ENCODE measurements around the gene UBE2E3. TPM values are rescaled to one million over a fixed set of nuclear protein-coding genes. Genes with fewer than 3 reads are reported as not detected.

UBE2E3 gene
- total RNA-seq, 4 donors from 2014 or later: 84.0 to 120 (median 86.4) TPM

GRCh38 chr2:180952082-180952481 is 28.3 kb upstream of the UBE2E3 start:
- intact Hi-C loops (cut with DNase I; ENCODE audit: low total_unique reads): no loop called here
- in situ Hi-C loops (cut with MboI; ENCODE audit: low sequenced_read_pairs in 4 of 4): no loop called here
- no peak for ATAC-seq
- no peak for DNase-seq
- no peak overlapping the region for H3K27ac ChIP-seq
- no peaks in the 10 kb centered on the region for H3K36me3 ChIP-seq
- no peaks in the 10 kb centered on the region for H3K4me1 ChIP-seq
- H3K27me3 ChIP-seq: no peaks in the 10 kb centered on the region
- H3K4me3 ChIP-seq: no peak overlapping the region
- no peak for TF ChIP-seq POLR2A (IDR thresholded peaks at IDR 0.05)
- TF ChIP-seq, protein P1, sequence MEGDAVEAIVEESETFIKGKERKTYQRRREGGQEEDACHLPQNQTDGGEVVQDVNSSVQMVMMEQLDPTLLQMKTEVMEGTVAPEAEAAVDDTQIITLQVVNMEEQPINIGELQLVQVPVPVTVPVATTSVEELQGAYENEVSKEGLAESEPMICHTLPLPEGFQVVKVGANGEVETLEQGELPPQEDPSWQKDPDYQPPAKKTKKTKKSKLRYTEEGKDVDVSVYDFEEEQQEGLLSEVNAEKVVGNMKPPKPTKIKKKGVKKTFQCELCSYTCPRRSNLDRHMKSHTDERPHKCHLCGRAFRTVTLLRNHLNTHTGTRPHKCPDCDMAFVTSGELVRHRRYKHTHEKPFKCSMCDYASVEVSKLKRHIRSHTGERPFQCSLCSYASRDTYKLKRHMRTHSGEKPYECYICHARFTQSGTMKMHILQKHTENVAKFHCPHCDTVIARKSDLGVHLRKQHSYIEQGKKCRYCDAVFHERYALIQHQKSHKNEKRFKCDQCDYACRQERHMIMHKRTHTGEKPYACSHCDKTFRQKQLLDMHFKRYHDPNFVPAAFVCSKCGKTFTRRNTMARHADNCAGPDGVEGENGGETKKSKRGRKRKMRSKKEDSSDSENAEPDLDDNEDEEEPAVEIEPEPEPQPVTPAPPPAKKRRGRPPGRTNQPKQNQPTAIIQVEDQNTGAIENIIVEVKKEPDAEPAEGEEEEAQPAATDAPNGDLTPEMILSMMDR (IDR thresholded peaks at IDR 0.05 in 4 of 5, conservative IDR thresholded peaks at IDR 0.05 in 1 of 5): no peak
- H3K9me3 ChIP-seq: no peaks in the 10 kb centered on the region

- in situ Hi-C loops (cut with MboI; ENCODE audit: low sequenced_read_pairs in 4 of 4): no loop called here
- no peaks in the 10 kb centered on the region for H3K27me3 ChIP-seq
- H3K4me1 ChIP-seq: no peaks in the 10 kb centered on the region
- no peak overlapping the region for H3K27ac ChIP-seq
- TF ChIP-seq, protein P1 (IDR thresholded peaks at IDR 0.05 in 4 of 5, conservative IDR thresholded peaks at IDR 0.05 in 1 of 5): no peak
- TF ChIP-seq POLR2A (IDR thresholded peaks at IDR 0.05): no peak
- intact Hi-C loops (cut with DNase I; ENCODE audit: low total_unique reads): no loop called here
- ATAC-seq (no peak), DNase-seq (no peak)
- H3K36me3 ChIP-seq: no peaks in the 10 kb centered on the region
- H3K4me3 ChIP-seq: no peak overlapping the region
- H3K9me3 ChIP-seq: no peaks in the 10 kb centered on the region
These were observed 27.6 kb upstream of the UBE2E3 start for GRCh38 chr2:180952731-180953336.

DNA sequence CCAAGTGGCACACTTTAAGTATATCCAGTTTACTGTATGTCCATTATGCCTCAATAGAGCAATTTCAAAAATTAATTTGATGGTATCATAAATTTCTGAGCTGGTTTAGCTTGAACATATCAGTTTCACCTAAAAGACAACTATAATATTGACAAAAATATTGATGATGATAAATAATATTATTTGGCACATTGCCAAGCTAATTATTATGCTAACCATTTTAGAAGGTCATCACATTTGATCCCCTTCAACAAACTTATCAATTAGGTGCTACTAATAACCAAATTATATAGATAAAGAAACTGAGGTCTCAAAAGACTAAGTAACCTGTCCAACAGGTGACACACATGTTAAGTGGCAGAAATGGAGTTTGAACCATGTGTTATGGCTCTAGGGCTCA is 26.9 kb upstream of the UBE2E3 start:
- Histone ChIP-seq H3K4me3 (no peak overlapping the region), H3K4me1 (no peaks in the 10 kb centered on the region), H3K27me3 (no peaks in the 10 kb centered on the region), H3K9me3 (no peaks in the 10 kb centered on the region), H3K27ac (no peak overlapping the region), H3K36me3 (no peaks in the 10 kb centered on the region)
- in situ Hi-C loops (cut with MboI; ENCODE audit: low sequenced_read_pairs in 4 of 4) (no loop called here), intact Hi-C loops (cut with DNase I; ENCODE audit: low total_unique reads) (no loop called here)
- DNase-seq (no peak), ATAC-seq (no peak)
- TF ChIP-seq POLR2A (IDR thresholded peaks at IDR 0.05): no peak
- TF ChIP-seq, protein P1 (IDR thresholded peaks at IDR 0.05 in 4 of 5, conservative IDR thresholded peaks at IDR 0.05 in 1 of 5): no peak

DNA sequence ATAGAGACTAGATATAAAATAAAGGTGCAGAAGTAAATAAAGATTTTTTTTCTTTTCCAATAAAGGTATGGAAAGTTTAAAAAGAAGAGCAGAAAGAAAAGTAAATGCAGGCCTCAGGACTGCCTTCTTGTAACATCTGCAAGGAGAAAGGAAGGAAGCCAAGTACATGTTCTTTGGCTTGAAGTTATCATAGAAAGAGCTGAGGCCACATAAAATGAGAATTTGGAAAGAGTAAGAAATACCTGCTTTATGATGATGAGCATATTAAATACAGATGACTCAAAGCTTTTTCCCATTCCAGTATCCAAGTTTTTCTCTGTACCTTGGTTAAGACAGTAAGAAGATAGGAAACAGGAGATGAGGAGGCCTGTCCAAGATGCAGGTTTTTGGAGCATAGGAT is 25.3 kb upstream of the UBE2E3 start:
- H3K9me3 ChIP-seq: no peaks in the 10 kb centered on the region
- no peaks in the 10 kb centered on the region for H3K27me3 ChIP-seq
- intact Hi-C loops (cut with DNase I; ENCODE audit: low total_unique reads): no loop called here
- ATAC-seq (no peak), DNase-seq (no peak)
- H3K4me3 ChIP-seq: no peak overlapping the region
- H3K27ac ChIP-seq: no peak overlapping the region
- no peaks in the 10 kb centered on the region for H3K4me1 ChIP-seq
- TF ChIP-seq, protein P1 (IDR thresholded peaks at IDR 0.05 in 4 of 5, conservative IDR thresholded peaks at IDR 0.05 in 1 of 5): no peak
- no peaks in the 10 kb centered on the region for H3K36me3 ChIP-seq
- in situ Hi-C loops (cut with MboI; ENCODE audit: low sequenced_read_pairs in 4 of 4): no loop called here

DNA sequence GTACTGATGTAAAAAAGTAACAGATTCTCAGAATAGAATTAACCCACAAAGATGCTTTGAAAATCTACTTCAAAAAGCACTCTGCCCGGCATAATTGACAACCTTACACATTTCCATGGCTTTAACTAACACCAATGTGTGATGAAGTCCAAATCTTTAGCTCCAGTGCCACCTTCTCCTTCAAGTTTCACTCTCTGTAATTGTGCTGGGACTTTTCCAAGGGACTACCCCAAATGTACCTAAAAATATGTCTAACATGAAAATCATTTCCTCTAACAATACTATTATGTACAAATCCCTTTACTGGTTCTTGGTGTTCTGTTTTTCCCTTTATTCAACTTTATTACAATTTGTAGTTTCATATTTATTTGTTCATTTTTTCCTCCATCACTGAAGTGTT is 20.6 kb upstream of the UBE2E3 start:
- no peak for DNase-seq
- no peaks in the 10 kb centered on the region for H3K4me1 ChIP-seq
- H3K4me3 ChIP-seq: no peak overlapping the region
- H3K36me3 ChIP-seq: no peaks in the 10 kb centered on the region
- in situ Hi-C loops (cut with MboI; ENCODE audit: low sequenced_read_pairs in 4 of 4) (no loop called here), intact Hi-C loops (cut with DNase I; ENCODE audit: low total_unique reads) (no loop called here)
- TF ChIP-seq, protein P1 (IDR thresholded peaks at IDR 0.05 in 4 of 5, conservative IDR thresholded peaks at IDR 0.05 in 1 of 5): no peak
- no peak for TF ChIP-seq POLR2A (IDR thresholded peaks at IDR 0.05)
- no peak for ATAC-seq
- H3K9me3 ChIP-seq: no peaks in the 10 kb centered on the region
- H3K27ac ChIP-seq: no peak overlapping the region
- no peaks in the 10 kb centered on the region for H3K27me3 ChIP-seq

All from gastrocnemius medialis (tissue), 4 donors.